ENCODE data around the gene MRPL42. TPM values are rescaled to one million over a fixed set of nuclear protein-coding genes. Genes with fewer than 3 reads are reported as not detected.

Gene MRPL42
- total and polyA plus RNA-seq, 2 of the 4 experiments (the other 2 are of a cell fraction) = 64.2 to 90.7 TPM

- H4K5ac ChIP-seq (ENCODE audit: low read depth, low read length) = peak overlapping the region; percentile 74
- ChIA-PET POLR2A (ENCODE audit: unreplicated experiment) (no interaction called here), CTCF (interaction anchor here (0.6 kb wide), 1 partner anchor 414 kb away, joined by 3 read pairs; no protein-coding TSS in a partner anchor)
- peaks cover 3 to 20% of the 10 kb centered on the region in 2 experiments; a peak in 3 of 4 replicates for H3K79me1 ChIP-seq (ENCODE audit: low read depth in 1 of 2, low read length in 2 of 2)
- peak overlapping the region; percentile 96 for H3K56ac ChIP-seq (ENCODE audit: extremely low read depth, insufficient read depth, low read length)
- H3K36me3 ChIP-seq (ENCODE audit: control insufficient read depth, insufficient read depth, low read length) = no peaks in the 10 kb centered on the region
- ATAC-seq (ENCODE audit: low read depth) = peak; percentile 5
- dilution Hi-C loops (cut with HindIII; ENCODE audit: low sequenced_read_pairs, unreplicated experiment) = no loop called here
- intact Hi-C loops (cut with micrococcal nuclease) = loop anchor here (1.0 kb wide), 1 partner anchor 660 kb away; no protein-coding TSS in a partner anchor
- peak overlapping the region; percentile 86 for H3K27ac ChIP-seq (ENCODE audit: insufficient read depth, low read length)
- H2BK15ac ChIP-seq (ENCODE audit: low read depth, low read length) = peak overlapping the region; percentile 80; the same call in 2 of the 3 replicates
- H2AK5ac ChIP-seq (ENCODE audit: low read depth, low read length) = peak overlapping the region; percentile 96
- peak overlapping the region; percentile 99 for H2AFZ ChIP-seq (replicated peaks; ENCODE audit: low read length, poor library complexity)
- H2AK9ac ChIP-seq (replicated peaks; ENCODE audit: low read depth, low read length, poor library complexity) = peak overlapping the region; percentile 98
- H3K9me1 ChIP-seq (ENCODE audit: insufficient read depth, low read length) = peaks cover 11% of the 10 kb centered on the region
- peak overlapping the region; percentile 90 for H3K23ac ChIP-seq (ENCODE audit: low read depth, low read length)
- H3K9me3 ChIP-seq (ENCODE audit: control insufficient read depth, insufficient read depth, low read length) = no peaks in the 10 kb centered on the region
- WGBS, 2 experiments (ENCODE audit: extremely low coverage in 2 of 2, insufficient read length in 1 of 2) = 0% methylated on average over 5 of the region's 19 CpGs; no CpG with 5 or more reads in 1 of the 2 experiments
- peak overlapping the region; percentile 11 for H3K18ac ChIP-seq (ENCODE audit: low read depth, low read length)
- H3K9ac ChIP-seq (ENCODE audit: low read depth, low read length) = peak overlapping the region; percentile 89
- peak overlapping the region; percentile 70 for H2BK5ac ChIP-seq (ENCODE audit: low read depth, low read length, poor library complexity, severe bottlenecking)
- peak overlapping the region; percentile 84 for H3K4me2 ChIP-seq (ENCODE audit: low read depth, low read length)
- H4K91ac ChIP-seq (ENCODE audit: insufficient read depth, low read depth, low read length) = peak overlapping the region; percentile 80
- peak; percentile 34 for DNase-seq
- H2BK120ac ChIP-seq (ENCODE audit: low read depth, low read length) = peak overlapping the region; percentile 63
- peak overlapping the region; percentile 97 for H3K14ac ChIP-seq (replicated peaks; ENCODE audit: low read depth, low read length)
- H2BK20ac ChIP-seq (ENCODE audit: low read depth, low read length) = peak overlapping the region; percentile 28; the same call in 1 of the 2 replicates
- H3K4ac ChIP-seq (ENCODE audit: low read depth, low read length) = peak overlapping the region; percentile 94
- no peaks in the 10 kb centered on the region for H3K27me3 ChIP-seq (ENCODE audit: control insufficient read depth, insufficient read depth, low read length)
- H4K20me1 ChIP-seq (ENCODE audit: insufficient read depth, low read length) = peaks cover 35% of the 10 kb centered on the region
- BruUV-seq (replicated peaks) = no TSS peak
- H3K4me3 ChIP-seq (ENCODE audit: insufficient read depth, low read depth, low read length) = peak overlapping the region; percentile 86
- in situ Hi-C loops (cut with MboI; ENCODE audit: low sequenced_read_pairs) = no loop called here
- H3K4me1 ChIP-seq (ENCODE audit: control insufficient read depth, insufficient read depth, low read length) = peaks cover 6% of the 10 kb centered on the region
- peak overlapping the region; percentile 90 to 95 for H4K8ac ChIP-seq (ENCODE audit: low read depth in 2 of 2, low read length in 2 of 2)
- TF ChIP-seq RCOR1 (IDR thresholded peaks at IDR 0.05; ENCODE audit: insufficient replicate concordance, low read length) (no peak), CTCF (conservative IDR thresholded peaks at IDR 0.05; ENCODE audit: low read depth, low read length) (peak; percentile 27; the same call in 1 of the 2 replicates), ELK1 (IDR thresholded peaks at IDR 0.05; ENCODE audit: borderline replicate concordance, low read depth, low read length) (no peak), POLR2A (IDR thresholded peaks at IDR 0.05; ENCODE audit: low read depth, low read length) (no peak; the same call in 1 of the 2 replicates), BHLHE40 (IDR thresholded peaks at IDR 0.05; ENCODE audit: low read depth, low read length) (no peak), MXI1 (IDR thresholded peaks at IDR 0.05; ENCODE audit: borderline replicate concordance, low read depth, low read length) (0 out of 2 replicates have a peak, but pooled peaks have one; percentile 1), FOS (IDR thresholded peaks at IDR 0.05; ENCODE audit: low read depth, low read length) (no peak), MAFK (IDR thresholded peaks at IDR 0.05; ENCODE audit: low read depth, low read length) (no peak), USF2 (IDR thresholded peaks at IDR 0.05; ENCODE audit: low read depth, low read length) (no peak), RAD21 (IDR thresholded peaks at IDR 0.05; ENCODE audit: low read length) (no peak), CHD1 (IDR thresholded peaks at IDR 0.05; ENCODE audit: low read depth, low read length) (no peak), NFE2L2 (IDR thresholded peaks at IDR 0.05; ENCODE audit: low read depth, low read length) (no peak), RFX5 (IDR thresholded peaks at IDR 0.05; ENCODE audit: low read depth, low read length) (no peak)
These were observed 24.6 kb upstream of the MRPL42 start for GRCh38 chr12:93442411-93443340.
